Activated T-cell treated with anti-CD3 and anti-CD28 coated beads, Interleukin-2, amount 50 U/mL, for 72 hours (primary cell): ENCODE data around the gene MAN2A1. TPM values are rescaled to one million over a fixed set of nuclear protein-coding genes. Genes with fewer than 3 reads are reported as not detected.
A peak's percentile ranks its signal among the peaks of the same experiment; 100 is the strongest.

ENCODE experiments used
- ATAC-seq, 2 donors: fragments of 150-1000 bp; cut with Tn5 transposase; replicated peaks in 1 of 2; 2 replicates each; pipeline ENCODE4 v1.10.0; 2021; ENCODE audit warnings: moderate library complexity in 2 of 2, mild to moderate bottlenecking in 1 of 2
- DNase-seq, 2 donors: peaks; one replicate each; pipeline ENCODE4 v3.0.0; 2021 to 2022; ENCODE audit warnings: mixed read lengths in 1 of 2
- H3K27ac Mint-ChIP-seq: one replicate; pipeline ENCODE4 v1.8.0; 2022; ENCODE audit warnings: mild to moderate bottlenecking, moderate library complexity, mixed read lengths
- H3K27me3 Mint-ChIP-seq: one replicate; pipeline ENCODE4 v1.8.0; 2022; ENCODE audit warnings: low read depth, mixed read lengths
- H3K36me3 Mint-ChIP-seq, 2 donors: one replicate each; pipeline ENCODE4 v1.8.0; 2022; ENCODE audit warnings: mixed read lengths in 2 of 2, mild to moderate bottlenecking in 1 of 2; ENCODE audit not compliant: insufficient read depth in 2 of 2
- H3K4me1 Mint-ChIP-seq: one replicate; pipeline ENCODE4 v1.8.0; 2022; ENCODE audit warnings: low read depth, mixed read lengths
- H3K4me3 Mint-ChIP-seq, 2 donors: one replicate each; pipeline ENCODE4 v1.8.0; 2022; ENCODE audit warnings: mild to moderate bottlenecking in 2 of 2, mixed read lengths in 2 of 2, moderate library complexity in 2 of 2
- H3K9me3 Mint-ChIP-seq, 2 donors: one replicate each; pipeline ENCODE4 v1.8.0; 2022; ENCODE audit warnings: mixed read lengths in 2 of 2
- total RNA-seq, 2 donors: library from RNA; stranded (reverse); gene quantifications; one replicate each; pipeline ENCODE4 v1.2.3, GENCODE V29; 2022

Gene MAN2A1
- total RNA-seq, 2 donors from 2014 or later: 47.4 to 48.8 TPM

GRCh38 chr5:109855056-109855455, 165.3 kb downstream of the MAN2A1 start:
- Mint-ChIP-seq H3K4me3 (no peak overlapping the region), H3K27ac (peak overlapping the region; percentile 22), H3K27me3 (no peaks in the 10 kb centered on the region), H3K36me3 (peaks cover 6 to 24% of the 10 kb centered on the region in 2 donors), H3K9me3 (no peaks in the 10 kb centered on the region), H3K4me1 (peaks cover 61% of the 10 kb centered on the region)
- ATAC-seq (no peak), DNase-seq (no peak)

- H3K4me3 Mint-ChIP-seq: peak overlapping the region; percentile 53 to 66
These were observed 167.8 kb downstream of the MAN2A1 start for GRCh38 chr5:109857405-109858031.

GRCh38 chr5:109859537-109859936, 169.8 kb downstream of the MAN2A1 start:
- Mint-ChIP-seq H3K27me3 (no peaks in the 10 kb centered on the region), H3K36me3 (peaks cover 6 to 18% of the 10 kb centered on the region in 2 donors), H3K4me3 (no peak overlapping the region), H3K9me3 (no peaks in the 10 kb centered on the region), H3K27ac (no peak overlapping the region), H3K4me1 (peaks cover 57% of the 10 kb centered on the region)
- no peak for ATAC-seq
- DNase-seq: no peak

More at GRCh38 chr5:109857405-109858031, 167.8 kb downstream of the MAN2A1 start:
- Mint-ChIP-seq H3K9me3 (no peaks in the 10 kb centered on the region), H3K27ac (peak overlapping the region; percentile 96), H3K4me1 (peaks cover 54% of the 10 kb centered on the region), H3K27me3 (no peaks in the 10 kb centered on the region), H3K36me3 (peaks cover 5 to 19% of the 10 kb centered on the region in 2 donors)
- DNase-seq (no peak), ATAC-seq (peak; percentile 65 to 70)

- Mint-ChIP-seq H3K27me3 (no peaks in the 10 kb centered on the region), H3K36me3 (peaks cover 6 to 9% of the 10 kb centered on the region in 2 donors), H3K4me1 (peaks cover 59% of the 10 kb centered on the region), H3K27ac (no peak overlapping the region), H3K9me3 (no peaks in the 10 kb centered on the region), H3K4me3 (no peak overlapping the region)
- DNase-seq: no peak
- no peak for ATAC-seq
These were observed 172.6 kb downstream of the MAN2A1 start for GRCh38 chr5:109862301-109862700.

GRCh38 chr5:109863752-109864151, 174.0 kb downstream of the MAN2A1 start:
- Mint-ChIP-seq H3K36me3 (peaks cover 6 to 11% of the 10 kb centered on the region in 2 donors), H3K4me1 (peaks cover 58% of the 10 kb centered on the region), H3K9me3 (no peaks in the 10 kb centered on the region), H3K4me3 (no peak overlapping the region), H3K27me3 (no peaks in the 10 kb centered on the region), H3K27ac (peak overlapping the region; percentile 52)
- ATAC-seq: peak; percentile 80 to 86
- no peak for DNase-seq

GRCh38 chr5:109865637-109866036, 175.9 kb downstream of the MAN2A1 start:
- Mint-ChIP-seq H3K36me3 (peaks cover 3 to 8% of the 10 kb centered on the region in 2 donors), H3K4me1 (peaks cover 69% of the 10 kb centered on the region), H3K9me3 (peaks cover 0 to 3% of the 10 kb centered on the region in 2 donors), H3K27ac (no peak overlapping the region), H3K27me3 (no peaks in the 10 kb centered on the region), H3K4me3 (no peak overlapping the region)
- DNase-seq (peak; percentile 6 to 14), ATAC-seq (peak; percentile 57 to 59)

GRCh38 chr5:109866051-109866450, 176.3 kb downstream of the MAN2A1 start:
- no peak overlapping the region for H3K27ac Mint-ChIP-seq
- DNase-seq (no peak), ATAC-seq (no peak)
- no peak overlapping the region for H3K4me3 Mint-ChIP-seq
- H3K36me3 Mint-ChIP-seq: peaks cover 3 to 8% of the 10 kb centered on the region in 2 donors
- no peaks in the 10 kb centered on the region for H3K27me3 Mint-ChIP-seq
- peaks cover 0 to 3% of the 10 kb centered on the region in 2 donors for H3K9me3 Mint-ChIP-seq
- peaks cover 69% of the 10 kb centered on the region for H3K4me1 Mint-ChIP-seq

GRCh38 chr5:109868737-109869136, 179.0 kb downstream of the MAN2A1 start:
- DNase-seq (no peak), ATAC-seq (peak; percentile 29 to 48)
- no peaks in the 10 kb centered on the region for H3K27me3 Mint-ChIP-seq
- H3K4me1 Mint-ChIP-seq: peaks cover 51% of the 10 kb centered on the region
- no peak overlapping the region for H3K4me3 Mint-ChIP-seq
- H3K36me3 Mint-ChIP-seq: peaks cover 4 to 8% of the 10 kb centered on the region in 2 donors
- H3K9me3 Mint-ChIP-seq: peaks cover 0 to 3% of the 10 kb centered on the region in 2 donors
- H3K27ac Mint-ChIP-seq: no peak overlapping the region

- Mint-ChIP-seq H3K4me1 (peaks cover 48% of the 10 kb centered on the region), H3K9me3 (peaks cover 0 to 3% of the 10 kb centered on the region in 2 donors), H3K27ac (no peak overlapping the region), H3K27me3 (no peaks in the 10 kb centered on the region), H3K4me3 (no peak overlapping the region), H3K36me3 (peaks cover 2 to 3% of the 10 kb centered on the region in 2 donors)
- ATAC-seq: no peak
- DNase-seq: no peak
These were observed 184.0 kb downstream of the MAN2A1 start for GRCh38 chr5:109873687-109874086.

- ATAC-seq (peak in 1 of 2 donors; percentile 30), DNase-seq (no peak)
- peaks cover 0 to 3% of the 10 kb centered on the region in 2 donors for H3K9me3 Mint-ChIP-seq
- no peaks in the 10 kb centered on the region for H3K27me3 Mint-ChIP-seq
- H3K36me3 Mint-ChIP-seq: peaks cover 2 to 3% of the 10 kb centered on the region in 2 donors
- no peak overlapping the region for H3K27ac Mint-ChIP-seq
- no peak overlapping the region for H3K4me3 Mint-ChIP-seq
- peaks cover 44% of the 10 kb centered on the region for H3K4me1 Mint-ChIP-seq
These were observed 184.4 kb downstream of the MAN2A1 start for GRCh38 chr5:109874108-109874507.

- no peaks in the 10 kb centered on the region for H3K9me3 Mint-ChIP-seq
- H3K27ac Mint-ChIP-seq: no peak overlapping the region
- H3K4me3 Mint-ChIP-seq: no peak overlapping the region
- H3K4me1 Mint-ChIP-seq: peaks cover 39% of the 10 kb centered on the region
- no peak for DNase-seq
- no peaks in the 10 kb centered on the region for H3K27me3 Mint-ChIP-seq
- H3K36me3 Mint-ChIP-seq: peaks cover 0 to 2% of the 10 kb centered on the region in 2 donors
- ATAC-seq: peak; percentile 36 to 41
These were observed 186.5 kb downstream of the MAN2A1 start for GRCh38 chr5:109876030-109876725.

GRCh38 chr5:109876941-109877669, 187.4 kb downstream of the MAN2A1 start:
- H3K4me1 Mint-ChIP-seq: peaks cover 48% of the 10 kb centered on the region
- DNase-seq (no peak), ATAC-seq (no peak)
- H3K36me3 Mint-ChIP-seq: no peaks in the 10 kb centered on the region
- peaks cover 0 to 2% of the 10 kb centered on the region in 2 donors for H3K9me3 Mint-ChIP-seq
- H3K27me3 Mint-ChIP-seq: no peaks in the 10 kb centered on the region
- no peak overlapping the region for H3K4me3 Mint-ChIP-seq
- H3K27ac Mint-ChIP-seq: no peak overlapping the region

GRCh38 chr5:109877670-109878045, 187.9 kb downstream of the MAN2A1 start:
- Mint-ChIP-seq H3K36me3 (no peaks in the 10 kb centered on the region), H3K4me3 (no peak overlapping the region), H3K27ac (no peak overlapping the region), H3K9me3 (peaks cover 2 to 6% of the 10 kb centered on the region in 2 donors), H3K4me1 (peaks cover 53% of the 10 kb centered on the region), H3K27me3 (no peaks in the 10 kb centered on the region)
- ATAC-seq: no peak
- no peak for DNase-seq
